Prostate gland (tissue), 2 donors: ENCODE measurements around the gene KLHL29.

Experiments used
- CTCF ChIP-seq, 4 experiments: fragments of 200-600 bp in 2 of 4; fragments of 450-650 bp in 2 of 4; sonication (generic) in 2 of 4; IDR thresholded peaks; 1 replicate in 3 of 4; 2 replicates in 1 of 4; pipeline ENCODE4 v1.5.1; 2016 to 2019; ENCODE audit warnings: antibody characterized with exemption in 4 of 4, mild to moderate bottlenecking in 2 of 4, moderate library complexity in 2 of 4
- POLR2A ChIP-seq: fragments of 450-650 bp; IDR thresholded peaks from one replicate; pipeline ENCODE4 v1.6.1; 2016; ENCODE audit warnings: antibody characterized with exemption, mild to moderate bottlenecking
- POLR2AphosphoS5 ChIP-seq: sonication (generic); formaldehyde crosslinking; IDR thresholded peaks from one replicate; pipeline ENCODE4 v1.6.1; 2017; ENCODE audit warnings: antibody characterized with exemption

- TF ChIP-seq CTCF (IDR thresholded peaks at IDR 0.05) (no peak), POLR2A (no peak), POLR2AphosphoS5 (no peak)
These were observed 309.4 kb downstream of the KLHL29 start for GRCh38 chr2:23694058-23695045.
